Activated T-helper 1 cell treated with anti-CD3 and anti-CD28 coated beads, Interleukin-12 subunit alpha, Interleukin-12 subunit beta, Interleukin-2, Interleukin-4 antibody, amounts not matched to agents 30 ng/mL and 10 ng/mL and 1 ng/mL, durations not matched to agents 14 hours and 24 hours and 36 hours (primary cell): ENCODE data around the gene A1CF. TPM values are rescaled to one million over a fixed set of nuclear protein-coding genes. Genes with fewer than 3 reads are reported as not detected.
"Not testable (repeated sequence)": the region's sequence is repeated elsewhere in the genome, so short reads cannot be mapped to it uniquely, and the experiment has no call there.

Experiments
- DNase-seq: peaks from one replicate; pipeline ENCODE4 v3.0.0; 2021; ENCODE audit warnings: low spot score
- H3K27ac Mint-ChIP-seq: one replicate; pipeline ENCODE4 v1.8.0; 2021; ENCODE audit warnings: mild to moderate bottlenecking, mixed read lengths
- H3K27me3 Mint-ChIP-seq: one replicate; pipeline ENCODE4 v1.8.0; 2022; ENCODE audit warnings: mild to moderate bottlenecking, moderate library complexity, mixed read lengths; ENCODE audit not compliant: insufficient read depth
- H3K36me3 Mint-ChIP-seq: one replicate; pipeline ENCODE4 v1.8.0; 2021; ENCODE audit warnings: low read depth, mixed read lengths
- H3K4me1 Mint-ChIP-seq: one replicate; pipeline ENCODE4 v1.8.0; 2021; ENCODE audit warnings: low read depth, mixed read lengths
- H3K4me3 Mint-ChIP-seq: one replicate; pipeline ENCODE4 v1.8.0; 2021; ENCODE audit warnings: mild to moderate bottlenecking, moderate library complexity, mixed read lengths
- H3K9me3 Mint-ChIP-seq: one replicate; pipeline ENCODE4 v1.8.0; 2021; ENCODE audit warnings: mixed read lengths
- intact Hi-C: fragments of 100-400 bp; cut with micrococcal nuclease; formaldehyde crosslinking; loops from one replicate; pipeline ENCODE4 v1.15.1; 2024
- total RNA-seq: library from RNA; stranded (reverse); gene quantifications from 2 replicates; pipeline ENCODE4 v1.2.3, GENCODE V29; 2022

Gene A1CF, protein sequence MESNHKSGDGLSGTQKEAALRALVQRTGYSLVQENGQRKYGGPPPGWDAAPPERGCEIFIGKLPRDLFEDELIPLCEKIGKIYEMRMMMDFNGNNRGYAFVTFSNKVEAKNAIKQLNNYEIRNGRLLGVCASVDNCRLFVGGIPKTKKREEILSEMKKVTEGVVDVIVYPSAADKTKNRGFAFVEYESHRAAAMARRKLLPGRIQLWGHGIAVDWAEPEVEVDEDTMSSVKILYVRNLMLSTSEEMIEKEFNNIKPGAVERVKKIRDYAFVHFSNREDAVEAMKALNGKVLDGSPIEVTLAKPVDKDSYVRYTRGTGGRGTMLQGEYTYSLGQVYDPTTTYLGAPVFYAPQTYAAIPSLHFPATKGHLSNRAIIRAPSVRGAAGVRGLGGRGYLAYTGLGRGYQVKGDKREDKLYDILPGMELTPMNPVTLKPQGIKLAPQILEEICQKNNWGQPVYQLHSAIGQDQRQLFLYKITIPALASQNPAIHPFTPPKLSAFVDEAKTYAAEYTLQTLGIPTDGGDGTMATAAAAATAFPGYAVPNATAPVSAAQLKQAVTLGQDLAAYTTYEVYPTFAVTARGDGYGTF
- not detected in 2 replicates for total RNA-seq

DNA sequence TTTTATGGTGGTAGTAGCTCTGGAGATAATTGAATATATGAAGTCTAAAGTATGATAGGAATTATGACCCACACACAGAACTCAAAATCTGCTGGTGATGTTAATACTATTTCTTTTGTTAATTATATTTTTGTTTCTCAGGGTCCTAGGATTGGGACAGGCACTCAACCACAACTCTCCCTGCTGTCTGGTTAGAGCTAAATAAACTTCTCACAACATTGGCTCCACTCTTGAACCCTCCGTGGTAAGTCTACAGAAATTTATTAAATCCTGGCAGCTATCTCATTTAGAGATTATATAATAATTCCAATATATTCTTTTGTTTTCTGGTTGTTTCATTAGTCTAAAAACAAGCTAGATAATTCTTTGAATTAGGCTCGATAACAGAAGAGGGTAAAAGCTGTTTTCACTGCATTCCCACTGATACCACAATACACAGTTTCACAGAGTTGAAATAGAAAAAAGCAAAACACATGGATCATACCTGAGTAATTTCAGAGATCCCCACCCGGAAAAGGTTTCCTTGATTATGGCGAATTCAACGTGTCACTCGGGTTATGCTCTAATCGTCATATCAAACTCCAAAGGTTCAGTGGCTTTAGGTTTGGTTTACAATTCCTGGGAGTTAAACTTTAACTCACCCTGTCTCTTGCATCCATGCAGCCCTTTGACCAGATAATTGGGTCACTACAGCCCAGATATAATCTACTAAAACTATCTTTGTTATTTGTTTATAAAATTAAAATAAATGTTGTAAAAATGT lies at the start of gene A1CF:
Gene A1CF, minus strand, starts transcription at position 531 of the 763 bp plus-strand sequence. CDS start 25,687 bp downstream, outside the sequence.
- Mint-ChIP-seq H3K27ac (no peak within 1 kb of the TSS), H3K27me3 (peaks cover 3% of the 10 kb centered on the region), H3K36me3 (no peaks in the 10 kb centered on the region), H3K4me3 (no peak within 1 kb of the TSS), H3K4me1 (no peaks in the 10 kb centered on the region), H3K9me3 (no peaks in the 10 kb centered on the region)
- no peak for DNase-seq
- intact Hi-C loops = no loop called here

DNA sequence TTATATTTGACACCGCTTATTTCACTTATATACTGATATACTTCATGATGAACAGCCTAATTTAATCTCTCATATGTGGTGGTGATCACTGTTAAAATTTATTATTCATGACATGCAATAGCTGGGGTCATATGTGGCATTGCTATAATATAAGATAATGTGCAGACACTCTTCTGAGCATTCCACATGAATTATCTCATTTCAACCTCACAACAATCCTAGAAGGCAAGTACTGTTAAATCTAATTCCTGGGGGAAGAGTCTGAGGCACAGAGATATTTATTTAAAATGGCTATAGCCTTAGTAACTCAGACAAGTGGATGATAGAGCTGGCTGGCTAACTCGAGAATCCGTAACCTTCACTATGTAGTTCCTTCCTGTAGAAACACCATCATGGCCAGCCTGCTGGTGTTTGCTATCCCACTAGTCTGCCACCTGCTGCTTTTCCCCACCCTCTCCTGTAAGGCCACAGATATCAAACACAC lies 46.6 kb upstream of the A1CF start:
- H3K36me3 Mint-ChIP-seq = no peaks in the 10 kb centered on the region
- H3K4me1 Mint-ChIP-seq = no peaks in the 10 kb centered on the region
- H3K4me3 Mint-ChIP-seq = no peak overlapping the region
- intact Hi-C loops = no loop called here
- no peaks in the 10 kb centered on the region for H3K9me3 Mint-ChIP-seq
- DNase-seq = no peak
- no peaks in the 10 kb centered on the region for H3K27me3 Mint-ChIP-seq
- H3K27ac Mint-ChIP-seq = no peak overlapping the region

DNA sequence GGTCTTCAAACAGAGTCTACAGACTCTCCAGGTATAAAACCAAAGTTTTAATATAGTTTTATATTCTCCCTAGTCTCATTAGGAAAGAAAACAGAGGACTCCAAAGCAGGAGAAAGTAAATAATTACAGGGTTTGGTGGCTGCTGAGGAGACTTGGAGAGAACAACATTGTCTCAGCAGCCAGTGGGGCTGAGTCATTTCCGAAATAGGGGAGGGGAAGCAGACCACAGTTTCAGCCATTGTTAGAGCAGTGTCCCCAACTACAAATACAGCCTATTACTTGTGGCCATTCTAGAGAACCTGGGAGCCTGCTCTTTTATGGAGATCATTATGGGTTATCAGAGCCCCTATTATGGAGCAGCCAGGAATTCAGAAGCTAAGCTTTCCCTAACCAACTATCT lies 44.2 kb upstream of the A1CF start:
- Mint-ChIP-seq H3K9me3 (no peaks in the 10 kb centered on the region), H3K27me3 (no peaks in the 10 kb centered on the region), H3K27ac (no peak overlapping the region), H3K36me3 (no peaks in the 10 kb centered on the region), H3K4me1 (no peaks in the 10 kb centered on the region), H3K4me3 (no peak overlapping the region)
- intact Hi-C loops = no loop called here
- no peak for DNase-seq

DNA sequence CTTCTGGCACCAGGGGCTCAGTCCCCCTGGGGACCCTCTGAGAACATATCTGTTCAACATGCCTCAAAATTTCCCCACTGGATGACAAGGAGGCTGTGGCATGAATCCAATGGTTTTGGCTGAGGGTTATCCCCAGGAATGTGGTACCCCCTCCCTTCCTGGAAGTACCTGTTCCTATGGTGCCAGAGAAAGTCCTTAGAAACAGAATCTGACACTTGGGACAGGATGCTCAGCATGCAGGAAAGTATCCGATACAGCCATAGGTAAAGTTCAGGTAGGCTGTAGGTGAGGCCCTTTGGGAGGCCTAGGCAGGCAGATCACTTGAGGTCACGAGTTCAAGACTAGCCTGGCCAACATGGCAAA lies 42.7 kb upstream of the A1CF start:
- H3K4me1 Mint-ChIP-seq = no peaks in the 10 kb centered on the region
- intact Hi-C loops = no loop called here
- H3K27ac Mint-ChIP-seq = no peak overlapping the region
- H3K27me3 Mint-ChIP-seq = no peaks in the 10 kb centered on the region
- DNase-seq = no peak
- no peaks in the 10 kb centered on the region for H3K36me3 Mint-ChIP-seq
- H3K9me3 Mint-ChIP-seq = peaks cover 7% of the 10 kb centered on the region
- no peak overlapping the region for H3K4me3 Mint-ChIP-seq

DNA sequence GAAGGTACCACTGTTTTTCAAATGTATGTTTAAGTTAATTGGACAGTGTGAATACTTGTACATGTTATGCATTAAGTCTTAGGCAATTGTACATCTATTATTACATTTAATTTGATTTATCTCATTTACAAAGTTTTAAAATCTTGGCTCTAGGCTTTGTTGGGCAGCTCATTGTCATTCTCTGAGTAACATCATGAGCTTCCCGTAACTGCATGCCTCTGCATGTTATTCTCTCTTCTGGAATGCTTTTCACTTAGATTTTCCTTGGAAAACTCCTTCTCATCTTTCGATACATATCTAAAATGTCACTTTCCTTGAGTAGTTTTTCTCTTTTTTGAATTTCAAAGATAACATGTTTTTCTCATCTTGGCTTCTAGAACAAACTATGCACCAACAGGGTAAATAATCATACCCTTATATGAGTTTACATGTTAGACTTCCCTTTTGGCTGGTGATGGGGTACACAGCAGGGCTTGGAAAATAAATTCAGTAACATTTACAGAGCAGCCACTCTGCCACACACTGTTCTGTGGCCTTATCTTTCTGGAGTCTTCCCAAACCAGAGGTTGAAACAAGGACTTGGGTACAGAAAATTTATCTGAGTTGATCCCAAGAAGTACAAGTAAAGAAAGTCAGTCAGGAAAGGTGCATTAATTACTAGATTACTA lies 42.2 kb upstream of the A1CF start:
- no peaks in the 10 kb centered on the region for H3K36me3 Mint-ChIP-seq
- H3K27me3 Mint-ChIP-seq = no peaks in the 10 kb centered on the region
- DNase-seq = no peak
- H3K27ac Mint-ChIP-seq = no peak overlapping the region
- intact Hi-C loops = no loop called here
- peaks cover 7% of the 10 kb centered on the region for H3K9me3 Mint-ChIP-seq
- H3K4me1 Mint-ChIP-seq = no peaks in the 10 kb centered on the region
- H3K4me3 Mint-ChIP-seq = no peak overlapping the region

DNA sequence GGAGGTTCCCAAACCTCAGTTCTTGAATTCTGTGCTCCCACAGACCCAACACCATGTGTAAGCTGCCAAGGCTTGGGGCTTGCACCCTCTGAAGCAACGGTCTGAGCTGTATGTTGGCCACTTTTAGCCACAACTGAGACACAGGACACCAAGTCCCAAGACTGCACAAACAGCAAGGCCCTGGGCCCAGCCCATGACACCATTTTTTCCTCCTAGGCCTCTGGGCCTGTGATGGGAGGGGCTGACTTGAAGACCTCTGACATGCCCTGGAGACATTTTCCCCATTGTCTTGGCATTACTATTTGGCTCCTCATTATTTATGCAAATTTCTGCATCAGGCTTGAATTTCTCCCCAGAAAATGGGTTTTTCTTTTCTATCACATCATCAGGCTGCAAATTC lies 38.0 kb upstream of the A1CF start:
- H3K9me3 Mint-ChIP-seq, H3K27ac Mint-ChIP-seq, H3K36me3 Mint-ChIP-seq, DNase-seq, H3K27me3 Mint-ChIP-seq, intact Hi-C loops, H3K4me1 Mint-ChIP-seq, H3K4me3 Mint-ChIP-seq: not testable (repeated sequence)

DNA sequence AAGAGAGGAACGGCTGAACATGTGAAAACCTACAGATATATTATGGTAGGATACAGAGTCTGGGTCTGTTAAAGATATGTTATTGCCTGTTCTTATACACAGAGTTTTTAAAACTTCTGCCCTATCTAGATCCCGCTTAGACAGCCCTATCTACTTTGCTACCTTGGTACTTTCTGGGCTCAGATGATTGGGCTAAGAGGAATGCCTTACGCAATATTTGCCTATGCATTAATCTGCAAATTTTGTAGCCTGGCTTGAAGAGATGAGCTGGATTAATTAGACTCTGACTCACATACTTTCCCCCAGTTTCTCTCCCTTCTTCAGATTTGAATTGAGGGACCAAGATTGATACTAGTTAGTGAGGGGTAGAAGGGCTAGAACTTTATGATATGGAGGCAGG lies 33.6 kb upstream of the A1CF start:
- Mint-ChIP-seq H3K4me3 (no peak overlapping the region), H3K4me1 (no peaks in the 10 kb centered on the region), H3K9me3 (peaks cover 7% of the 10 kb centered on the region), H3K27ac (no peak overlapping the region), H3K36me3 (no peaks in the 10 kb centered on the region), H3K27me3 (no peaks in the 10 kb centered on the region)
- DNase-seq = no peak
- intact Hi-C loops = no loop called here

DNA sequence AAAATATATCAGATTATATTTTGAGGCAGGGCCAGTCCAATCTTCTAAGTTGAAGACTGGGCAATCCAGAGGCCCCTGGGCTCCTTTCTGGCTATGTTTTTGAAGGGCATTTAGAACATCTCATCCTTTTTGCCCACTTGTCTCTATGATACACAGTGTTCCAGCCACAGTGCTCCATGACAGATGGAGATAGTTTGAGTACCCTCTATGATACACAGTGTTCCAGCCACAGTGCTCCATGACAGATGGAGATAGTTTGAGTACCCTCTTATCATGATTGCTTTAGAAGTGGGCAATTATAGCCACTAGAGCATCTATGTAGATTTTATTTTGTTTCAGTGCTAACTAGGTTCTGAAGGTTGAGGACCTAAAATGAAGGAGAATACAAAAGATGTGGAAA lies 33.1 kb upstream of the A1CF start:
- intact Hi-C loops = no loop called here
- H3K27me3 Mint-ChIP-seq = no peaks in the 10 kb centered on the region
- DNase-seq = no peak
- H3K4me3 Mint-ChIP-seq = no peak overlapping the region
- peaks cover 3% of the 10 kb centered on the region for H3K9me3 Mint-ChIP-seq
- no peaks in the 10 kb centered on the region for H3K4me1 Mint-ChIP-seq
- no peaks in the 10 kb centered on the region for H3K36me3 Mint-ChIP-seq
- H3K27ac Mint-ChIP-seq = no peak overlapping the region

DNA sequence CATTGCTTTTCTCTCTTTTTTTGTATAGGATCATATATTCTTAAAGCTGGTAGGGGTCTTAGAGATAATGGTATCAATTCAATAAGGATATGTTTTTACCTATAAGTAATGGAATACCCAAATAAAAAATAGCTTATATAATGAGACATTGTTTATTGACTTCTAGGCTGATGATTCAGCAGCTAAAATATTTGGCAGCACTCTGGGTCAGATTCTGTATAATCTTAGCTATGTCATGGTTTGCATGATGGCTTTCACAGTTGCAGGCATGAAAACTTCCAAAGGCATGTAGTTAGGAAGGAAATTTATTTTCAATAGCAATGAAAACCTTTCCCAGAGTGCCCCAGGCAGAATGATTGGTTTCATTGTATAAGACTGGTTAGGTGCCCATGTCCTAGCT lies 32.1 kb upstream of the A1CF start:
- Mint-ChIP-seq H3K9me3 (peaks cover 3% of the 10 kb centered on the region), H3K27ac (no peak overlapping the region), H3K4me1 (no peaks in the 10 kb centered on the region), H3K27me3 (no peaks in the 10 kb centered on the region), H3K36me3 (no peaks in the 10 kb centered on the region), H3K4me3 (no peak overlapping the region)
- intact Hi-C loops = no loop called here
- no peak for DNase-seq

DNA sequence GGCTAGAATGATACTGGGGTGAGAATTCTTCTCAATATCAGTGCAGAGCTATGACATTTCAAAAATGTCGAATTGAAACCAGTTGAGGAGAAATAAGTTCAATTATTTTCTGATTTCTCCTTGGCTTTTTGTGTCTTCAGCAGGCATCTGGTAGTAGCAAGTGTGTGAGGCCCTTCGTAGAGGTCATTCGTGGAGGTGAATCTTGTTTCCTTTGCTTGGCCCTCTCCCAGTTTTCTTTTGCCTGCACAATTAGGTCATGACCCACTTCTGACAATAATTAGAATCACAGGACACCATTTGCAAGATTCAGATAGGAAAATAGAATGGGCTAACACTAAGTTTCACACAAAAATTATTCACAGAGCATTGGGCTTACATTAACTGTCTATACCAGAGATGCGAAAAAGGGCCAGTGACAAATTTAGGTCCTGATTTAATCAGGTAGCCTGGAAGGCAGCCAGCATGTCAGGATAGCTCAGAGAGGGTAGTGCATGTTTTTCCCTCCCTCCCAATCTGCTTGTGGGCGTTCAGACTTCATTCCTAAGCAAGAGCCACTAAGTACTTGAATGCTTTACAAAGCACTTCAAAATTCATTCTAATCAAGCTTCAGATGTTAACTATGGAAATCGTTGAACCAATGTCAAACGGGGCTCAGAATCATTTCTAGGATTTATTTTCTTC lies 24.0 kb upstream of the A1CF start:
- H3K27ac Mint-ChIP-seq = no peak overlapping the region
- intact Hi-C loops = no loop called here
- H3K27me3 Mint-ChIP-seq = no peaks in the 10 kb centered on the region
- H3K9me3 Mint-ChIP-seq = peaks cover 3% of the 10 kb centered on the region
- no peak for DNase-seq
- H3K36me3 Mint-ChIP-seq = no peaks in the 10 kb centered on the region
- H3K4me1 Mint-ChIP-seq = no peaks in the 10 kb centered on the region
- H3K4me3 Mint-ChIP-seq = no peak overlapping the region

DNA sequence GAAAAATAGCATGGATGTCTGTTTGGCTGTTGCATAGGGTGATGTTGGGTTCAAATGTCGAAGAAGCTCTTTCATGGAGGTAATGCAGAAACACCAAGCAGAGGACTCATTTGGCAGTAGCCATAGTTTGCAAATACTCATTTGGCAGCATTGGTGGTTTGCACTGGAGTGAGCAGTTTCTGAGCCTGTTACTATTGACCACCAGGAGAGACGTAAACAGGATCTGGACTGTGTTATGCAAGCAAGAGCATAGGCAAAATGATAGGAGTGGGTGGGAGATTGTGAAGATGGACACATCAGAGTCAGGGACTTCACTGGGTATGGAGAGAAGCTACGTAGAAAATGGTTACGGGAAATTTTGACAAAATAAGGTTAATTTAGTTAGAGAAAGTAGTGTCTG lies 22.9 kb upstream of the A1CF start:
- no peaks in the 10 kb centered on the region for H3K36me3 Mint-ChIP-seq
- H3K27ac Mint-ChIP-seq = no peak overlapping the region
- intact Hi-C loops = no loop called here
- peaks cover 3% of the 10 kb centered on the region for H3K9me3 Mint-ChIP-seq
- no peaks in the 10 kb centered on the region for H3K27me3 Mint-ChIP-seq
- no peak for DNase-seq
- H3K4me1 Mint-ChIP-seq = no peaks in the 10 kb centered on the region
- no peak overlapping the region for H3K4me3 Mint-ChIP-seq

DNA sequence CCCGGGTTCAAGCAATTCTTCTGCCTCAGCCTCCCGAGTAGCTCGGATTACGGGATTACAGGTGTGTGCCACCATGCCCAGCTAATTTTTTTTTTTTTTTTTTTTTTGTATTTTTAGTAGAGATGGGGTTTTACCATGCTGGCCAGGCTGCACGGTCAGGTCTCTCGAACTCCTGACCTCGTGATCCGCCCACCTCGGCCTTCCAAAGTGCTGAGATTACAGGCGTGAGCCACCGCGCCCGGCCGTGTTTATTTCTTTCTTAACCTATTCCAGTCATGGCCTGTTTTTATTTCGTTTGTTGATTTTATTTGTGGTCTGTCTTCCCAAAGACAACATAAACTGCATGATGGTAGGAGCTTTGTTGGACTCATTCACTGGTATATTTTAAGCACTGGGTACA lies 20.4 kb upstream of the A1CF start:
- H3K36me3 Mint-ChIP-seq, DNase-seq, H3K27ac Mint-ChIP-seq, H3K4me3 Mint-ChIP-seq, H3K27me3 Mint-ChIP-seq, H3K9me3 Mint-ChIP-seq, intact Hi-C loops, H3K4me1 Mint-ChIP-seq: not testable (repeated sequence)
